OCI-LY7 (cell line): Measurements from ENCODE around the gene CDK10. TPM values are rescaled to one million over a fixed set of nuclear protein-coding genes. Genes with fewer than 3 reads are reported as not detected.

Experiments
- BruUV-seq: library from RNA; stranded (reverse); fragments of 400-500 nt; replicated peaks from 2 replicates; lab custom pipeline; 2021; lab: Mats Ljungman, UMichigan
- CTCF ChIA-PET: fragments of 300-600 bp; sonication (Branson Sonifier 250); formaldehyde crosslinking; loops from one replicate; lab custom pipeline; 2022; ENCODE audit warnings: antibody characterized with exemption; ENCODE audit not compliant: unreplicated experiment; lab: Charles Lee
- POLR2A ChIA-PET: fragments of 300-600 bp; sonication (Branson Sonifier 250); formaldehyde crosslinking; loops from one replicate; lab custom pipeline; 2022; ENCODE audit warnings: antibody characterized with exemption; lab: Charles Lee
- DNase-seq: peaks from one replicate; pipeline ENCODE4 v3.0.0-alpha.2; 2015; ENCODE audit warnings: low spot score
- H2AFZ ChIP-seq: fragments of 200-600 bp; sonication (generic), shearing (Covaris generic); 2 replicates; pipeline ENCODE4 v1.6.1; 2014; ENCODE audit warnings: mild to moderate bottlenecking, antibody characterized with exemption, low read length, moderate library complexity
- H3K27ac ChIP-seq: fragments of 200-600 bp; sonication (generic); 2 replicates; pipeline ENCODE4 v1.5.1; 2014; ENCODE audit warnings: mixed run types, low read depth, mild to moderate bottlenecking, moderate library complexity, low read length, inconsistent platforms; ENCODE audit not compliant: poor library complexity, severe bottlenecking
- H3K36me3 ChIP-seq: fragments of 200-600 bp; sonication (generic); 2 replicates; pipeline ENCODE4 v1.6.1; 2014; ENCODE audit warnings: mild to moderate bottlenecking, antibody characterized with exemption, low read length, moderate library complexity, mixed read lengths; ENCODE audit not compliant: insufficient read depth
- H3K4me1 ChIP-seq: fragments of 200-600 bp; sonication (generic); 2 replicates; pipeline ENCODE4 v1.5.1; 2014; ENCODE audit warnings: mild to moderate bottlenecking, low read length; ENCODE audit not compliant: insufficient read depth, poor library complexity, severe bottlenecking
- H3K4me2 ChIP-seq: fragments of 200-600 bp; sonication (generic); 2 replicates; pipeline ENCODE4 v1.6.1; 2014; ENCODE audit warnings: mild to moderate bottlenecking, low read length
- H3K4me3 ChIP-seq: fragments of 200-600 bp; sonication (generic); 2 replicates; pipeline ENCODE4 v1.5.1; 2014; ENCODE audit warnings: mild to moderate bottlenecking, low read depth, low read length; ENCODE audit not compliant: poor library complexity, severe bottlenecking
- H3K79me2 ChIP-seq: fragments of 200-600 bp; sonication (generic); 2 replicates; pipeline ENCODE4 v1.6.1; 2016; ENCODE audit warnings: low read depth, mild to moderate bottlenecking, low read length, moderate library complexity, mixed read lengths; ENCODE audit not compliant: insufficient read depth
- H3K9me2 ChIP-seq: fragments of 200-600 bp; sonication (generic); 2 replicates; pipeline ENCODE4 v1.6.1; 2016; ENCODE audit warnings: mild to moderate bottlenecking, low read length, mixed read lengths; ENCODE audit not compliant: insufficient read depth
- H3K9me3 ChIP-seq: fragments of 200-600 bp; sonication (generic); 2 replicates; pipeline ENCODE4 v1.6.1; 2014; ENCODE audit warnings: mild to moderate bottlenecking, mixed run types, low read length, mixed read lengths
- H4K20me1 ChIP-seq: fragments of 200-600 bp; sonication (generic); 2 replicates; pipeline ENCODE4 v1.6.1; 2014; ENCODE audit warnings: mild to moderate bottlenecking, antibody characterized with exemption, low read length, moderate library complexity, mixed read lengths; ENCODE audit not compliant: insufficient read depth
- EZH2phosphoT487 ChIP-seq: fragments of 200-600 bp; sonication (generic); IDR thresholded peaks from 2 replicates; pipeline ENCODE4 v1.6.1; 2018; ENCODE audit warnings: low read depth, borderline replicate concordance, mild to moderate bottlenecking, mixed run types, antibody characterized with exemption, low read length, moderate library complexity, mixed read lengths
- intact Hi-C: fragments of 100-400 bp; cut with micrococcal nuclease; formaldehyde crosslinking; loops from one replicate; pipeline ENCODE4 v1.10.0; 2022; ENCODE audit not compliant: unreplicated experiment
- total RNA-seq, 2 experiments: library from RNA; depleted of rRNA in 1 of 2; stranded (reverse); fragments of >200 nt in 1 of 2; shearing (Covaris generic) in 1 of 2; gene quantifications; 2 replicates each; pipeline ENCODE4 v1.2.3, GENCODE V29; 2014 to 2022
- TF ChIP-seq, protein P1 (sequence below): fragments of 200-600 bp; sonication (generic); conservative IDR thresholded peaks from 2 replicates; pipeline ENCODE4 v1.5.1; 2014; ENCODE audit warnings: mild to moderate bottlenecking, antibody characterized with exemption, low read length, moderate library complexity, mixed read lengths

The CDK10 gene
- total RNA-seq, 2 experiments from 2014 or later: 98.6 to 130 TPM

GRCh38 chr16:89744813-89745212 is 58.3 kb downstream of the CDK10 start:
- no peak for DNase-seq
- Histone ChIP-seq H3K4me2 (no peak overlapping the region), H3K9me3 (no peaks in the 10 kb centered on the region), H3K27ac (no peak overlapping the region), H3K4me1 (no peaks in the 10 kb centered on the region), H4K20me1 (no peaks in the 10 kb centered on the region), H3K9me2 (no peaks in the 10 kb centered on the region), H3K4me3 (no peak overlapping the region), H3K36me3 (peaks cover 96% of the 10 kb centered on the region), H3K79me2 (no peaks in the 10 kb centered on the region), H2AFZ (no peak overlapping the region)
- ChIA-PET POLR2A (no interaction called here), CTCF (interaction anchor here (0.6 kb wide), 1 partner anchor 166 kb away, joined by 3 read pairs; no protein-coding TSS in a partner anchor)
- TF ChIP-seq EZH2phosphoT487: no peak
- TF ChIP-seq, protein P1, sequence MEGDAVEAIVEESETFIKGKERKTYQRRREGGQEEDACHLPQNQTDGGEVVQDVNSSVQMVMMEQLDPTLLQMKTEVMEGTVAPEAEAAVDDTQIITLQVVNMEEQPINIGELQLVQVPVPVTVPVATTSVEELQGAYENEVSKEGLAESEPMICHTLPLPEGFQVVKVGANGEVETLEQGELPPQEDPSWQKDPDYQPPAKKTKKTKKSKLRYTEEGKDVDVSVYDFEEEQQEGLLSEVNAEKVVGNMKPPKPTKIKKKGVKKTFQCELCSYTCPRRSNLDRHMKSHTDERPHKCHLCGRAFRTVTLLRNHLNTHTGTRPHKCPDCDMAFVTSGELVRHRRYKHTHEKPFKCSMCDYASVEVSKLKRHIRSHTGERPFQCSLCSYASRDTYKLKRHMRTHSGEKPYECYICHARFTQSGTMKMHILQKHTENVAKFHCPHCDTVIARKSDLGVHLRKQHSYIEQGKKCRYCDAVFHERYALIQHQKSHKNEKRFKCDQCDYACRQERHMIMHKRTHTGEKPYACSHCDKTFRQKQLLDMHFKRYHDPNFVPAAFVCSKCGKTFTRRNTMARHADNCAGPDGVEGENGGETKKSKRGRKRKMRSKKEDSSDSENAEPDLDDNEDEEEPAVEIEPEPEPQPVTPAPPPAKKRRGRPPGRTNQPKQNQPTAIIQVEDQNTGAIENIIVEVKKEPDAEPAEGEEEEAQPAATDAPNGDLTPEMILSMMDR: no peak
- no TSS peak for BruUV-seq
- intact Hi-C loops: no loop called here

Other genes starting within 250 kb of the CDK10 start
- gene ANKRD11, start 196.1 kb upstream of the CDK10 start, total RNA-seq (2014; rRNA removed; shearing (Covaris generic)): 87.0 and 89.1 TPM in 2 replicates
- gene ANKRD11, start 196.1 kb upstream of the CDK10 start, total RNA-seq (2022): 247 and 251 TPM in 2 replicates
- 77.6 and 92.7 TPM in 2 replicates for gene SPG7, start 178.3 kb upstream of the CDK10 start, total RNA-seq (2014; rRNA removed; shearing (Covaris generic))
- gene SPG7, start 178.3 kb upstream of the CDK10 start, total RNA-seq (2022): 106 and 121 TPM in 2 replicates
- 7,440 and 9,791 TPM in 2 replicates for gene RPL13, start 126.0 kb upstream of the CDK10 start, total RNA-seq (2014; rRNA removed; shearing (Covaris generic))
- 2,903 and 2,928 TPM in 2 replicates for gene RPL13, start 126.0 kb upstream of the CDK10 start, total RNA-seq (2022)
- gene CPNE7, start 110.9 kb upstream of the CDK10 start, total RNA-seq (2014; rRNA removed; shearing (Covaris generic)): 0.33 TPM in 1 of 2 replicates, not detected in the other
- 0.83 TPM in 1 of 2 replicates, not detected in the other for gene CPNE7, start 110.9 kb upstream of the CDK10 start, total RNA-seq (2022)
- gene DPEP1, start 73.0 kb upstream of the CDK10 start, total RNA-seq (2014; rRNA removed; shearing (Covaris generic)): not detected in 2 replicates
- not detected in 2 replicates for gene DPEP1, start 73.0 kb upstream of the CDK10 start, total RNA-seq (2022)
- 53.1 and 57.5 TPM in 2 replicates for gene CHMP1A, start 29.0 kb upstream of the CDK10 start, total RNA-seq (2014; rRNA removed; shearing (Covaris generic))
- 67.2 and 76.2 TPM in 2 replicates for gene CHMP1A, start 29.0 kb upstream of the CDK10 start, total RNA-seq (2022)
- gene SPATA33, start 28.9 kb upstream of the CDK10 start, total RNA-seq (2014; rRNA removed; shearing (Covaris generic)): 8.6 and 9.4 TPM in 2 replicates
- gene SPATA33, start 28.9 kb upstream of the CDK10 start, total RNA-seq (2022): 17.3 and 18.2 TPM in 2 replicates
- 5.6 and 13.1 TPM in 2 replicates for gene SPATA2L, start 15.0 kb downstream of the CDK10 start, total RNA-seq (2014; rRNA removed; shearing (Covaris generic))
- 6.7 and 7.2 TPM in 2 replicates for gene SPATA2L, start 15.0 kb downstream of the CDK10 start, total RNA-seq (2022)
- 2.0 and 3.1 TPM in 2 replicates for gene VPS9D1, start 34.2 kb downstream of the CDK10 start, total RNA-seq (2014; rRNA removed; shearing (Covaris generic))
- 4.6 and 4.7 TPM in 2 replicates for gene VPS9D1, start 34.2 kb downstream of the CDK10 start, total RNA-seq (2022)
- 27.4 and 31.0 TPM in 2 replicates for gene ZNF276, start 34.8 kb downstream of the CDK10 start, total RNA-seq (2014; rRNA removed; shearing (Covaris generic))
- gene ZNF276, start 34.8 kb downstream of the CDK10 start, total RNA-seq (2022): 30.0 and 30.8 TPM in 2 replicates
- gene FANCA, start 130.0 kb downstream of the CDK10 start, total RNA-seq (2014; rRNA removed; shearing (Covaris generic)): 390 and 478 TPM in 2 replicates
- gene FANCA, start 130.0 kb downstream of the CDK10 start, total RNA-seq (2022): 643 and 721 TPM in 2 replicates
- gene SPIRE2, start 141.8 kb downstream of the CDK10 start, total RNA-seq (2014; rRNA removed; shearing (Covaris generic)): 7.1 and 9.4 TPM in 2 replicates
- gene SPIRE2, start 141.8 kb downstream of the CDK10 start, total RNA-seq (2022): 43.8 and 48.5 TPM in 2 replicates
- gene TCF25, start 186.9 kb downstream of the CDK10 start, total RNA-seq (2014; rRNA removed; shearing (Covaris generic)): 120 and 141 TPM in 2 replicates
- 255 and 263 TPM in 2 replicates for gene TCF25, start 186.9 kb downstream of the CDK10 start, total RNA-seq (2022)
- 7.3 and 8.3 TPM in 2 replicates for gene MC1R, start 232.2 kb downstream of the CDK10 start, total RNA-seq (2014; rRNA removed; shearing (Covaris generic))
- gene MC1R, start 232.2 kb downstream of the CDK10 start, total RNA-seq (2022): 22.3 and 23.8 TPM in 2 replicates
- 59.6 and 63.7 TPM in 2 replicates for gene TUBB3, start 236.7 kb downstream of the CDK10 start, total RNA-seq (2014; rRNA removed; shearing (Covaris generic))
- 118 and 192 TPM in 2 replicates for gene TUBB3, start 236.7 kb downstream of the CDK10 start, total RNA-seq (2022)